Spleen (tissue), 7 donors: ENCODE results near the gene PAPPA2.

Experiments used
- POLR2A ChIP-seq, 3 donors: fragments of 450-650 bp; IDR thresholded peaks; one replicate each; pipeline ENCODE4 v1.5.1; 2017; ENCODE audit warnings: antibody characterized with exemption in 3 of 3, mild to moderate bottlenecking in 1 of 3
- TF ChIP-seq, protein P1 (sequence below), 11 experiments: fragments of 200-600 bp in 7 of 11; fragments of 450-650 bp in 4 of 11; sonication (generic) in 4 of 11; IDR thresholded peaks in 8 of 11; conservative IDR thresholded peaks in 3 of 11; 1 replicate in 7 of 11; 2 replicates in 4 of 11; pipeline versions ENCODE4 v1.4.0 to v1.8.0; 2016 to 2021; ENCODE audit warnings: antibody characterized with exemption in 11 of 11, inconsistent platforms in 4 of 11, mild to moderate bottlenecking in 1 of 11
- donor health status: DM: no; HTN: no; CAD: no; lungs with moderate emphysema.
- donor health status: DM: no; HTN: no; CAD: no.
- donor health status: DM: no; HTN: no; CAD: no.

DNA sequence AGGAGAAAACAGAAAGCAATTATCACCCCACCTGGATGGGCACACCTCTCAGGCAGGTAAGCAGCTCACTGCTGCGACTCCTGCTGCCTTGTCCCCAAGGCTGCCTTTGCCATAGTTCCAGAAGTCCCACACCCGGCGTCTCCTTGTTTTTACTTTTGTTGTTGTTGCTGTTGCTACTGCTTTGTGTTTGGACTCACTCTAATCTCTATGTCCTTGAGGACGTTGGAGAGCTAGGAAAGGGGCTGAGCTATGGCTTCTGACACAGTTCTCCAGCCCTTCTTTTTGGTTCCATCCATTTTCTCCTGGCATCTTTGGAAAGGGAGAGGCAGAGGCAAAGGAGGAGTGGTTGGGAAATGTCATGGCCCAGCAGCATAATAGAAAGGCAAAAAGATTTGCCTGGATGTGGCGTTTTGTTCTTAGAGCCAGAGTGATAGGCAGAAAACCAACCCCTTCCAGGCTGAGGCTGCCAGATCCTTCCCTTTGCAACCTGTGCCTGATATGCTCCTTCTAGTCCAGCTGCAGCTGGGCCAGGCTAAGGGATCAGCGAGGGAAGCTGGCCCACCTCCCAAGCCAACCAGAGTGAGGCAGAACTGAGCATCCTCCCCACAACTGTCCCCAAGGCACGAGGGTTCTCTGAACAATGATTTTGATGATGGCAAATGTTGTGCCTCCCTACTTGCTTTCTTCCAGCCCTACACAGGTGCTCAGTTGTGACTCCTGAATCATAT, 430.8 kb downstream of the PAPPA2 start:
- TF ChIP-seq, protein P1, sequence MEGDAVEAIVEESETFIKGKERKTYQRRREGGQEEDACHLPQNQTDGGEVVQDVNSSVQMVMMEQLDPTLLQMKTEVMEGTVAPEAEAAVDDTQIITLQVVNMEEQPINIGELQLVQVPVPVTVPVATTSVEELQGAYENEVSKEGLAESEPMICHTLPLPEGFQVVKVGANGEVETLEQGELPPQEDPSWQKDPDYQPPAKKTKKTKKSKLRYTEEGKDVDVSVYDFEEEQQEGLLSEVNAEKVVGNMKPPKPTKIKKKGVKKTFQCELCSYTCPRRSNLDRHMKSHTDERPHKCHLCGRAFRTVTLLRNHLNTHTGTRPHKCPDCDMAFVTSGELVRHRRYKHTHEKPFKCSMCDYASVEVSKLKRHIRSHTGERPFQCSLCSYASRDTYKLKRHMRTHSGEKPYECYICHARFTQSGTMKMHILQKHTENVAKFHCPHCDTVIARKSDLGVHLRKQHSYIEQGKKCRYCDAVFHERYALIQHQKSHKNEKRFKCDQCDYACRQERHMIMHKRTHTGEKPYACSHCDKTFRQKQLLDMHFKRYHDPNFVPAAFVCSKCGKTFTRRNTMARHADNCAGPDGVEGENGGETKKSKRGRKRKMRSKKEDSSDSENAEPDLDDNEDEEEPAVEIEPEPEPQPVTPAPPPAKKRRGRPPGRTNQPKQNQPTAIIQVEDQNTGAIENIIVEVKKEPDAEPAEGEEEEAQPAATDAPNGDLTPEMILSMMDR (IDR thresholded peaks at IDR 0.05 in 8 of 11, conservative IDR thresholded peaks at IDR 0.05 in 3 of 11), result no peak
- TF ChIP-seq POLR2A (IDR thresholded peaks at IDR 0.05), result no peak
